GM19455 (cell line): ENCODE data around the gene TBCE.
"Not testable (repeated sequence)": the region's sequence is repeated elsewhere in the genome, so short reads cannot be mapped to it uniquely, and the experiment has no call there.

ENCODE experiments used
- ATAC-seq: cut with Tn5 transposase; IDR thresholded peaks from one replicate; pipeline ENCODE4 v1.9.1; 2021; ENCODE audit not compliant: unreplicated experiment

TBCE gene

GRCh38 chr1:235450886-235451483 is 83.8 kb downstream of the TBCE start:
- no peak for ATAC-seq

DNA sequence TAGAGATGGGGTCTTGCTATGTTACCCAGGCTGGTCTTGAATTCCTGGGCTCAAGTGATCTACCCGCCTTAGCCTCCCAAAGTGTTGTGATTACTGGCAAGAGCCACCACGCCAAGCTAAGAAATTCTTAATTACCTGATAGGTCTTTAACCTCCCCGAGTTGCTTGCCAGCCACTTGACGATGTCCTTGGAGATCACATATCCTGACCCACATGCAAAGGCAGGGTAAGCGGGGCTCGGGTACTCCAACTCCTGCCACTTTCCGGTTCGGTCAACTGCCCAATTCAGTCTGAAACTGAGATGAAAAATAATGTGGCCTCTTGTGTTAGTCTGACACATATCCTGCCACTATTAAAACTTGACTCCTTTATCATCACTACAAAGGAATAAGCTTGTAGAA is 86.8 kb downstream of the TBCE start:
- ATAC-seq, result no peak

- ATAC-seq, result no peak
Observed at GRCh38 chr1:235455097-235455496, 87.9 kb downstream of the TBCE start.

DNA sequence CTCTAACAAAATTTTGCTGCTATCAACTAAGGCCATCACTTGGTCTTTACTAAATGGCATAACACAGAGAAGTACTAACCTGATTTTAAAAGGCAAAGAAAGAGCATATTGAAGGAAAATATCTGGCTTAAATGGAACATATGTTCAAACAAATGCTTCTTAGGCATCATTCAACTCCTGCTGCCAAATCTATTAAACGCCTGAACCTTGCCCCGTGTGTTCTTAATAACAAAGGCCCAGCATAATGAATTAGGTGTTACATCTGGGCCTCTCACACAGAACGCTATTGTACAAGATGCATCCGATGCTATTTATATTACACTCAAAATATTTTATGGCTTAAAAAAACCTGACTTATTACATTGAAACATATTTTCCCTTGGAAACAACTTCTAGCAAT is 88.6 kb downstream of the TBCE start:
- ATAC-seq, result no peak

DNA sequence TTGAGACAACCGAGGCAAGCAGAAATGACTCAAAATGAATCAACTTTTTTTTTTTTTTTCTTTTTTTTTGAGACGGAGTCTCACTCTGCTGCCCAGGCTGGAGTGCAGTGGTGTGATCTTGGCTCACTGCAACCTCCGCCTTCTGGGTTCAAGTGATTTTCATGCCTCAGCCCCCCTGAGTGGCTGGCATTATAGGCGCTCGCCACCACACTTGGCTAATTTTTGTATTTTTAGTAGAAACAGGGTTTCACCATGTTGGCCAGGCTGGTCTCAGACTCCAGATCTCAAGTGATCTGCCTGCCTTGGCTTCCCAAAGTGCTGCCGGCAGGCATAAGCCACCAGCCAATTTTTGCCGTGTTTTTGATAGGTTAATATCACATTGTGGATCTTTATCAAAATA is 90.6 kb downstream of the TBCE start:
- not testable (repeated sequence) for ATAC-seq

GRCh38 chr1:235460770-235461169 is 93.5 kb downstream of the TBCE start:
- no peak for ATAC-seq

GRCh38 chr1:235461954-235462353 is 94.7 kb downstream of the TBCE start:
- no peak for ATAC-seq

DNA sequence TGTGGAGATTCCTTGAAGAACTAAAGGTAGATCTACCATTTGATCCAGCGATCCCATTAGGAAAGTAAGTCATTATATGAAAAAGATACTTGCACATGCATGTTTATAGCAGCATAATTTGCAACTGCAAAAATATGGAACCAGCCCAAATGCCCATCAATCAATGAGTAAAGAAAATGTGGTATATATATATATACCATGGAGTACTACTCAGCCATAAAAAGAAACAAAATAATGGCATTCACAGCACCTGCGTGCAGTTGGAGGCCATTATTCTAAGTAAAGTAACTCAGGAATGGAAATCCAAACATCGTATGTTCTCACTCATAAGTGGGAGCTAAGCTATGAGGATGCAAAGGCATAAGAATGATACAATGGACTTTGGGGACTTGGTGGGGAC is 95.6 kb downstream of the TBCE start:
- not testable (repeated sequence) for ATAC-seq

- no peak for ATAC-seq
Observed at GRCh38 chr1:235465066-235465465, 97.8 kb downstream of the TBCE start.

- no peak for ATAC-seq
Observed at GRCh38 chr1:235468004-235468403, 100.8 kb downstream of the TBCE start.

DNA sequence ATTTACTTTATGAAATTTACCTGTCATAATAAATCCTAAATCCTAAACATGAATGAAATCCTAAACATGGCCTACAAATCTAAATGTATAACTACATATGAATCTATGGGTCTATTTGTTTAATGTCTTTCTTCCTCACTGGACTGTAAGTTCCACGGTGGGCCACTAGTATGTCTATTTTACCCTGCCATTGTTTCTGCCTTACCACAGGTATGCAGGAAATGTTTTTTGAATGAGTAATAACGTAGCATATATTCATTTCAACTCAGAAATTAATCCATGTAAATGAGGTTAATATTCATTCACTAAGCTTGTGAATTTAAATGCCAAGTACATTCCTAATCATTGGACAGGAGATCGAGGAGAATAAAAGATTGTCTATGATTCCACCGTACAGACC is 101.7 kb downstream of the TBCE start:
- ATAC-seq, result no peak

GRCh38 chr1:235469897-235470296 is 102.7 kb downstream of the TBCE start:
- not testable (repeated sequence) for ATAC-seq

DNA sequence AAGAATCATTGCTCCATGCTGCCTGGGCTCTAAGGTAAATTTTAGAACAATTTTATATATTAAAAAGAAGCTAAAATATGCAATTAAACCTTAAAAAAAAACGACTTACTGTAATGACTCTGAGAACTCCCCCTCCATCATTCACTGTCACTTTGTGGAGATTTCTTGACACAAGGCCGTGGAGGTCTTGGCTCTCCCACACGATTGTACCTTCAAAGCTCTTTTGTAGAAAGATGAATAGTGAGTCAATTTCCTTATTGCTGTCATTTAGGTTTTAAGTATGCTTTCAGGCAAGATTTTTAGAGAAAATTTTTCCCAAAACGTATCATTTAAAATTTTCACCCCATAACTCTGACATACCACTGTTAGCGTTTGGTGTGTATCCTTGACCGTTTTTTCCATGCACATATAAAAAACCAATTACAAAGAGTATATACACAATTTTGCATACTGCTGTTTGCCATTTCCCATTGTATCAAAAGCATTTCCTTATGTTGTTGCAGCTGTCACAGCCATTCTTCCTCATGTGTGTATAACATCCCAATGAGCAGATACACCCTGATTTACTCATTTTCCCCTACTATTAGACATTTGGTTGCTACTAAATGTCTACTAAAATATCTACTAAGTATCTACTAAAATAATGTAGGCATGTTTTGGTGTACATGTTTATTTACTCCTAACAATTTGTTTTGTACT is 103.7 kb downstream of the TBCE start:
- no peak for ATAC-seq

DNA sequence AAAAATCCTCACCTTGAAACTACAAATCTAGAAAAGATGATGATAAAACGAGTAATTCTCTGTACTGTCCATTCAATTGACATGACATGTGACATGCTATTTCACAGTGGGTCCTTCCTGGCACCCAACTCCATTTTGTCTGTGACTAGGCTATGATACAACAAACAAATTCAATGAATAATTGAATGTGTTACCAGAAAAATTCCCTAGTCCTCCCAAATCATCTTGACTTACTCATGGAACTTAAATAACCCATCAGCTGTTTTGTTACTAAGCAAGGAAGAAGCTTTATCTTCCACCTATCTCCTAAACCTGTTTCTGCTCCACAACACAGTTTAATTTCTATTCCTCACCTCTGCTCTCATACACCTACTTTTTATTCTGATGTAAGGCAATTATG is 106.6 kb downstream of the TBCE start:
- no peak for ATAC-seq

- no peak for ATAC-seq
Observed at GRCh38 chr1:235483090-235483489, 115.9 kb downstream of the TBCE start.

DNA sequence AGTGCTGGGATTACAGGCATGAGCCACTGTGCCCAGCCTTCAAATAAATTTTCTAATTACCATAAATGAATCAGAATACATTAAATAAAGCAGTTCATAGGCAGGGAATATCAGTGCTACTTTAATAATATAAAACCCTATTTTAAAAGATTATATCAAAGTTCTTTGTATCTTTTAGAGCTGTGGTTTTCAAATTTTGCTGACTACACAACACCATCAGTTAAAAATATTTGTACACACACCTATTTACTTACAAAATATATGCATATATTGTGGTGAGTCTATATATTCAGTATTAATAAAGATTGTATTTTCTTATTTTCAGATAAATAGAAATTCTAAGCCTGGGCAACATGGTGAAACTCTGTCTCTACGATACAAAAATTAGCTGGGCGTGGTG is 118.3 kb downstream of the TBCE start:
- no peak for ATAC-seq

GRCh38 chr1:235486321-235486720 is 119.1 kb downstream of the TBCE start:
- no peak for ATAC-seq

GRCh38 chr1:235491644-235492043 is 124.4 kb downstream of the TBCE start:
- ATAC-seq, result no peak

DNA sequence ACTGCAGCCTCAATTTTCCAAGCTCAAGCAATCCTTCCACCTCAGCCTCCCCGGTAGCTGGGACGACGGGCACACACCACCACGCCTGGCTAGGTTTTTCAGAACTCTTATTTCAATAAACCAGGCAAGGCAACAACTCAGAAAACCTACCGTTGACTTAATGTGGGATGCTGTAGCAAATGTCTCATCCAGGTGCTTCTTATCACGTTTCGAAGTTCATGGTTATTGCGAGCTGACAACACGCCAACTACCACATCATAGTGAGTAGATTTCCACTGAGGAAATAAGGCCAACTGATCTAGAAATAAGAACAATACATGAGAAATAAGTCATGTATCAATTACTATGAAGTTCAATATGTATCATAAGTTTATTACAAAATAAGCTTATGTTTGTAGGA is 127.3 kb downstream of the TBCE start:
- ATAC-seq, result no peak

DNA sequence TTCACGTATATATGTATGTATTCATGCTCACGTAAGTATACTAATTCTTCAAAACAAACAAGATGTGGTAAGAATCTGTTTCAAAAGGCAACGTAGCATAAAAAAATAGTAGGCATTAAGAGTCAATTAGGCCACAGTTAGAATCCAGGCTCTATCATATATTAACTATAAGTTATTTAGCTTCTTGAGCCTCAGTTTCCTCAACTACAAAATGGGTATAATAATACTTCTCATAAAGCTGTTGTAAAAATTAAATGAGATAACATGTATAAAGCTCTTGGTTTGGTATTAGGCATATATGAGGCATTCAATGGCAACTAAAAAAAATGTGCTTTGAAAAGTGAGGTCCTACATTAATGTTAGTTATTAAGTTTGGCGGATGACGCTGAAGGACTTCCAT is 127.8 kb downstream of the TBCE start:
- ATAC-seq, result no peak

GRCh38 chr1:235495551-235495950 is 128.3 kb downstream of the TBCE start:
- ATAC-seq, result no peak

- no peak for ATAC-seq
Observed at GRCh38 chr1:235500971-235501540, 133.8 kb downstream of the TBCE start.
